ENCODE data around the gene CNIH3. TPM values are rescaled to one million over a fixed set of nuclear protein-coding genes. Genes with fewer than 3 reads are reported as not detected.

Gene CNIH3
- total and polyA plus RNA-seq, 2 donors (not counting 1 experiment from before 2014, with no cell fraction given): 0.72 to 1.8 TPM

DNA sequence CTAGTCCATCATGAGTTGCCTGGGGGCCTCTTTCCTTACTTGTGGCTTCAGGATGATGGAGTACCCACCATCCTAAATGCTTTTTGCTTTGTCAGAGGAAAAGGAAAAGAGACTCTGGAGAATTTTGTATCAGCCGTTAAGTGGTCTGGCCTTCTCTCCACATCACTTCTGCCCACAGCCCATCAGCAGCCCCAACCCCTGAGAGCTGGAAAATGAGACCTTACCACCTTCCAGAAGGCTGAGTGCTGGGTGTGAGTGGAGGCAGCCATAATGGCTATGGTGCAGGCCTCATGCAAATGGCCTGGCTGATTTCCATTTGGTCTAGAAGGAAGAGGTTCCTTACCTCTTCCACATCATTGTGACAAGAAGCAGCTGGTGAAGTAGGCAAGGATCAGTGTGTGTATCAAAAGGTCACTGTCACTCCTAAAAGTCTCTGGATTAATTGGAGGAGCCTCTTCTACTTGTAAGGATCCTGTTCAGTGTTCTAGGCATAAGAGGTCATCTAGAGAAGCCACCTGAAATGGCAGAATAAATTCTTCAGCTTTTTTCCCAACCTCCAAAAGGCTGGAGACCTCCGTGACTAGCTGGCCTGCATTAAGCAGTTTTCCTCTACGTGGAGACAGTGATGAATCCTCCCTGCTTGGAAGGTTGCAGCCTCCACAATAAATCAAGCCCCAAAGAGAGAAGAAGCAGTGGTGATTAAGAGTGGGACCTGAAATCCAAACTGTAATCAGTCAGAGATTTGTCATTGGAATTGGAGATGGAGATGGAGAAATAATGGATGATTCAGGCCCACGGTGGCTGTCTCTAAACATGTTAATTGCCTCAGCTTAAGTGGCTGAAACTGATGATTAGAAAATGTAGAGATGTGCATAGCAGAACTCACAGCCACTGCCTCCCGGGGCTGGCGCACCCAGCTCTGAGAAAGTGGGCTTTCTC is 111.5 kb downstream of the CNIH3 start:
- no peak for DNase-seq
- Histone ChIP-seq H4K20me1 (ENCODE audit: control insufficient read depth, insufficient read depth, low read length, poor library complexity, severe bottlenecking) (no peaks in the 10 kb centered on the region), H3K27ac (ENCODE audit: low read length in 2 of 2) (no peak overlapping the region), H3K4me3 (ENCODE audit: control extremely low read depth in 1 of 5, extremely low read depth in 1 of 5, insufficient read depth in 1 of 5, low read depth in 2 of 5, low read length in 4 of 5) (no peak overlapping the region), H3K79me2 (ENCODE audit: control insufficient read depth, insufficient read depth, low read length) (no peaks in the 10 kb centered on the region), H3K4me1 (ENCODE audit: control insufficient read depth in 2 of 2, insufficient read depth in 2 of 2, low read length in 2 of 2) (no peaks in the 10 kb centered on the region), H2AFZ (ENCODE audit: insufficient read depth, low read depth, low read length, poor library complexity, severe bottlenecking) (no peak overlapping the region), H3K27me3 (replicated peaks in 1 of 4; ENCODE audit: control extremely low read depth in 1 of 4, control insufficient read depth in 3 of 4, insufficient read depth in 4 of 4, low read length in 3 of 4) (no peaks in the 10 kb centered on the region), H3K9ac (ENCODE audit: low read length) (no peak overlapping the region), H3K4me2 (replicated peaks; ENCODE audit: low read depth, low read length, poor library complexity, severe bottlenecking) (no peak overlapping the region), H3K9me3 (ENCODE audit: control extremely low read depth in 1 of 3, control insufficient read depth in 2 of 3, insufficient read depth in 1 of 3, low read length in 2 of 3) (no peaks in the 10 kb centered on the region), H3K36me3 (replicated peaks in 1 of 2; ENCODE audit: control extremely low read depth in 1 of 2, control insufficient read depth in 1 of 2, extremely low read depth in 1 of 2, insufficient read depth in 2 of 2, low read length in 1 of 2) (no peaks in the 10 kb centered on the region)
- Mint-ChIP-seq H3K4me3 (no peak overlapping the region), H3K27ac (no peak overlapping the region), H3K4me1 (no peaks in the 10 kb centered on the region), H3K27me3 (no peaks in the 10 kb centered on the region), H3K9me3 (ENCODE audit: insufficient read depth) (no peaks in the 10 kb centered on the region)
- 100% methylated on average over 3 of the region's 6 CpGs for WGBS (ENCODE audit: insufficient coverage)
- ChIA-PET CTCF (no interaction called here), POLR2A (no interaction called here)
- ATAC-seq (ENCODE audit: low read depth): no peak
- intact Hi-C loops (cut with micrococcal nuclease): no loop called here
- no peak for TF ChIP-seq EZH2 (IDR thresholded peaks at IDR 0.05; ENCODE audit: borderline replicate concordance, insufficient read depth, low read depth, low read length, poor library complexity, severe bottlenecking)
- TF ChIP-seq, protein P1, sequence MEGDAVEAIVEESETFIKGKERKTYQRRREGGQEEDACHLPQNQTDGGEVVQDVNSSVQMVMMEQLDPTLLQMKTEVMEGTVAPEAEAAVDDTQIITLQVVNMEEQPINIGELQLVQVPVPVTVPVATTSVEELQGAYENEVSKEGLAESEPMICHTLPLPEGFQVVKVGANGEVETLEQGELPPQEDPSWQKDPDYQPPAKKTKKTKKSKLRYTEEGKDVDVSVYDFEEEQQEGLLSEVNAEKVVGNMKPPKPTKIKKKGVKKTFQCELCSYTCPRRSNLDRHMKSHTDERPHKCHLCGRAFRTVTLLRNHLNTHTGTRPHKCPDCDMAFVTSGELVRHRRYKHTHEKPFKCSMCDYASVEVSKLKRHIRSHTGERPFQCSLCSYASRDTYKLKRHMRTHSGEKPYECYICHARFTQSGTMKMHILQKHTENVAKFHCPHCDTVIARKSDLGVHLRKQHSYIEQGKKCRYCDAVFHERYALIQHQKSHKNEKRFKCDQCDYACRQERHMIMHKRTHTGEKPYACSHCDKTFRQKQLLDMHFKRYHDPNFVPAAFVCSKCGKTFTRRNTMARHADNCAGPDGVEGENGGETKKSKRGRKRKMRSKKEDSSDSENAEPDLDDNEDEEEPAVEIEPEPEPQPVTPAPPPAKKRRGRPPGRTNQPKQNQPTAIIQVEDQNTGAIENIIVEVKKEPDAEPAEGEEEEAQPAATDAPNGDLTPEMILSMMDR (IDR thresholded peaks at IDR 0.05): no peak

DNA sequence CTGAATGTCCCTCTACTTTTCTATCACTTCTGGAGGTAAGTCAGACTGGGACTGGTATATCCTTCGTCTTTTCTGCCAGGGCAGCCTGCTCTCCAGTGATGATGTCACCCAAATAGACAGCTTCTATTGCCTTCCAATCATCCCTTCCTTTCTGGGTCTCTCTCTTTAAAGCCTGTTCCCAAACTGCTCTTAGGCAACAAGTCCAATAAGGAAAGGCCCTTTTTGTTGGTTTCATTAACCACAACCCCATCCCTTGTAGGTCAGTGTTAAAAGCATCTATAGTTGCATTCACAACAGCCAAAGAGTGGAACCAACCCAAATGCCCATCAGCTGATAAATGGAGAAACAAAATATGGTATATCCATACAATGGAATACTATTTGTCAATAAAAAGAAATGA is 114.4 kb downstream of the CNIH3 start:
- Mint-ChIP-seq H3K4me3 (no peak overlapping the region), H3K4me1 (peaks cover 7% of the 10 kb centered on the region), H3K9me3 (ENCODE audit: insufficient read depth) (no peaks in the 10 kb centered on the region), H3K27me3 (no peaks in the 10 kb centered on the region), H3K27ac (no peak overlapping the region)
- no peak for ATAC-seq (ENCODE audit: low read depth)
- no peak overlapping the region for H3K4me3 ChIP-seq (ENCODE audit: control extremely low read depth in 1 of 5, extremely low read depth in 1 of 5, insufficient read depth in 1 of 5, low read depth in 2 of 5, low read length in 4 of 5)
- ChIA-PET CTCF (no interaction called here), POLR2A (no interaction called here)
- DNase-seq: no peak
- H3K4me2 ChIP-seq (replicated peaks; ENCODE audit: low read depth, low read length, poor library complexity, severe bottlenecking): no peak overlapping the region
- no peaks in the 10 kb centered on the region for H4K20me1 ChIP-seq (ENCODE audit: control insufficient read depth, insufficient read depth, low read length, poor library complexity, severe bottlenecking)
- no peak overlapping the region for H3K27ac ChIP-seq (ENCODE audit: low read length in 2 of 2)
- H3K27me3 ChIP-seq (replicated peaks in 1 of 4; ENCODE audit: control extremely low read depth in 1 of 4, control insufficient read depth in 3 of 4, insufficient read depth in 4 of 4, low read length in 3 of 4): no peaks in the 10 kb centered on the region
- H3K9me3 ChIP-seq (ENCODE audit: control extremely low read depth in 1 of 3, control insufficient read depth in 2 of 3, insufficient read depth in 1 of 3, low read length in 2 of 3): no peaks in the 10 kb centered on the region
- 100% methylated on average over 1 of the region's 1 CpG for WGBS (ENCODE audit: insufficient coverage)
- no peak overlapping the region for H3K9ac ChIP-seq (ENCODE audit: low read length)
- intact Hi-C loops (cut with micrococcal nuclease): no loop called here
- no peak overlapping the region for H2AFZ ChIP-seq (ENCODE audit: insufficient read depth, low read depth, low read length, poor library complexity, severe bottlenecking)
- no peaks in the 10 kb centered on the region for H3K4me1 ChIP-seq (ENCODE audit: control insufficient read depth in 2 of 2, insufficient read depth in 2 of 2, low read length in 2 of 2)
- no peaks in the 10 kb centered on the region for H3K79me2 ChIP-seq (ENCODE audit: control insufficient read depth, insufficient read depth, low read length)
- TF ChIP-seq, protein P1 (IDR thresholded peaks at IDR 0.05): no peak
- no peak for TF ChIP-seq EZH2 (IDR thresholded peaks at IDR 0.05; ENCODE audit: borderline replicate concordance, insufficient read depth, low read depth, low read length, poor library complexity, severe bottlenecking)
- no peaks in the 10 kb centered on the region for H3K36me3 ChIP-seq (replicated peaks in 1 of 2; ENCODE audit: control extremely low read depth in 1 of 2, control insufficient read depth in 1 of 2, extremely low read depth in 1 of 2, insufficient read depth in 2 of 2, low read length in 1 of 2)

All from B cell (primary cell).